Osteoblast (primary cell): Measurements from ENCODE around the gene NYAP2. TPM values are rescaled to one million over a fixed set of nuclear protein-coding genes. Genes with fewer than 3 reads are reported as not detected.

ENCODE experiments used
- DNase-seq: peaks from one replicate; pipeline ENCODE4 v3.0.0; 2011; ENCODE audit warnings: low spot score, mixed read lengths; ENCODE audit not compliant: insufficient read length; ENCODE audit errors: missing footprints
- H2AFZ ChIP-seq: 2 replicates; pipeline ENCODE4 v1.6.0; 2011; ENCODE audit warnings: mild to moderate bottlenecking, low read length
- H3K27ac ChIP-seq: 2 replicates; pipeline ENCODE4 v1.5.1; 2011; ENCODE audit warnings: mild to moderate bottlenecking, low read depth, low read length, moderate library complexity
- H3K27me3 ChIP-seq: 2 replicates; pipeline ENCODE4 v1.6.0; 2012; ENCODE audit warnings: mild to moderate bottlenecking, control low read depth, inconsistent platforms, low read length, moderate library complexity; ENCODE audit not compliant: insufficient read depth
- H3K36me3 ChIP-seq: 2 replicates; pipeline ENCODE4 v1.5.1; 2011; ENCODE audit warnings: mild to moderate bottlenecking, low read length, control low read depth, moderate library complexity; ENCODE audit not compliant: insufficient read depth
- H3K4me1 ChIP-seq: 2 replicates; pipeline ENCODE4 v1.5.1; 2011; ENCODE audit warnings: mild to moderate bottlenecking, low read length, control low read depth, moderate library complexity; ENCODE audit not compliant: insufficient read depth
- H3K4me2 ChIP-seq: 2 replicates; pipeline ENCODE4 v1.6.0; 2011; ENCODE audit warnings: mild to moderate bottlenecking, low read length; ENCODE audit not compliant: insufficient read depth
- H3K4me3 ChIP-seq: fragments of 200-600 bp; sonication (generic); 3 replicates; pipeline ENCODE4 v1.5.1; 2012; ENCODE audit warnings: mild to moderate bottlenecking, low read length, inconsistent platforms; ENCODE audit not compliant: insufficient read depth
- H3K79me2 ChIP-seq: 2 replicates; pipeline ENCODE4 v1.6.0; 2012; ENCODE audit warnings: mild to moderate bottlenecking, low read length, control low read depth, inconsistent platforms; ENCODE audit not compliant: insufficient read depth
- H3K9me3 ChIP-seq: 2 replicates; pipeline ENCODE4 v1.5.1; 2011; ENCODE audit warnings: low read depth, low read length, control low read depth
- H4K20me1 ChIP-seq: 2 replicates; pipeline ENCODE4 v1.6.0; 2012; ENCODE audit warnings: mild to moderate bottlenecking, low read length, control low read depth; ENCODE audit not compliant: insufficient read depth
- CTCF ChIP-seq: IDR thresholded peaks from 2 replicates; pipeline ENCODE4 v1.5.1; 2011; ENCODE audit warnings: mild to moderate bottlenecking, low read depth, low read length, moderate library complexity; ENCODE audit errors: extremely low read depth
- total RNA-seq: library from RNA; depleted of rRNA; stranded (reverse); fragments of >200 nt; gene quantifications from 2 replicates; pipeline ENCODE4 v1.2.3, GENCODE V29; 2012

NYAP2 gene
- total RNA-seq, 1 donor: not detected

GRCh38 chr2:225471039-225471438 lies 71.5 kb downstream of the NYAP2 start:
- Histone ChIP-seq H3K27me3 (no peaks in the 10 kb centered on the region), H2AFZ (no peak overlapping the region), H3K4me3 (no peak overlapping the region), H3K9me3 (no peaks in the 10 kb centered on the region), H3K79me2 (no peaks in the 10 kb centered on the region), H4K20me1 (no peaks in the 10 kb centered on the region), H3K4me1 (no peaks in the 10 kb centered on the region), H3K4me2 (no peak overlapping the region), H3K36me3 (no peaks in the 10 kb centered on the region), H3K27ac (no peak overlapping the region)
- TF ChIP-seq CTCF: no peak
- no peak for DNase-seq

- H3K4me2 ChIP-seq: no peak overlapping the region
- H3K27me3 ChIP-seq: no peaks in the 10 kb centered on the region
- no peak for TF ChIP-seq CTCF
- H2AFZ ChIP-seq: no peak overlapping the region
- H3K27ac ChIP-seq: no peak overlapping the region
- no peaks in the 10 kb centered on the region for H3K9me3 ChIP-seq
- no peaks in the 10 kb centered on the region for H4K20me1 ChIP-seq
- H3K4me3 ChIP-seq: no peak overlapping the region
- no peaks in the 10 kb centered on the region for H3K79me2 ChIP-seq
- no peaks in the 10 kb centered on the region for H3K4me1 ChIP-seq
- H3K36me3 ChIP-seq: no peaks in the 10 kb centered on the region
- DNase-seq: no peak
Measured at GRCh38 chr2:225471482-225471881, 72.0 kb downstream of the NYAP2 start.

GRCh38 chr2:225472161-225472560 lies 72.7 kb downstream of the NYAP2 start:
- no peak for TF ChIP-seq CTCF
- Histone ChIP-seq H3K4me2 (no peak overlapping the region), H3K9me3 (no peaks in the 10 kb centered on the region), H3K27ac (no peak overlapping the region), H3K79me2 (no peaks in the 10 kb centered on the region), H2AFZ (no peak overlapping the region), H3K27me3 (no peaks in the 10 kb centered on the region), H3K4me3 (no peak overlapping the region), H3K36me3 (no peaks in the 10 kb centered on the region), H4K20me1 (no peaks in the 10 kb centered on the region), H3K4me1 (no peaks in the 10 kb centered on the region)
- DNase-seq: no peak

GRCh38 chr2:225479386-225479785 lies 79.9 kb downstream of the NYAP2 start:
- no peak for TF ChIP-seq CTCF
- H3K79me2 ChIP-seq: no peaks in the 10 kb centered on the region
- no peaks in the 10 kb centered on the region for H3K9me3 ChIP-seq
- no peak overlapping the region for H3K4me2 ChIP-seq
- H3K27me3 ChIP-seq: no peaks in the 10 kb centered on the region
- peak; percentile 49 for DNase-seq
- H3K4me1 ChIP-seq: no peaks in the 10 kb centered on the region
- H3K4me3 ChIP-seq: no peak overlapping the region
- no peaks in the 10 kb centered on the region for H3K36me3 ChIP-seq
- H2AFZ ChIP-seq: no peak overlapping the region
- no peaks in the 10 kb centered on the region for H4K20me1 ChIP-seq
- no peak overlapping the region for H3K27ac ChIP-seq
